Stimulated activated CD4-positive, alpha-beta T cell treated with anti-CD3 and anti-CD28 coated beads, Interleukin-4, amount 100 ng/mL, for 24 hours (primary cell): Measurements from ENCODE around the gene NOP16.

Source experiments
- DNase-seq: peaks from one replicate; pipeline ENCODE4 v3.0.0-alpha.2; 2020

The NOP16 gene

DNA sequence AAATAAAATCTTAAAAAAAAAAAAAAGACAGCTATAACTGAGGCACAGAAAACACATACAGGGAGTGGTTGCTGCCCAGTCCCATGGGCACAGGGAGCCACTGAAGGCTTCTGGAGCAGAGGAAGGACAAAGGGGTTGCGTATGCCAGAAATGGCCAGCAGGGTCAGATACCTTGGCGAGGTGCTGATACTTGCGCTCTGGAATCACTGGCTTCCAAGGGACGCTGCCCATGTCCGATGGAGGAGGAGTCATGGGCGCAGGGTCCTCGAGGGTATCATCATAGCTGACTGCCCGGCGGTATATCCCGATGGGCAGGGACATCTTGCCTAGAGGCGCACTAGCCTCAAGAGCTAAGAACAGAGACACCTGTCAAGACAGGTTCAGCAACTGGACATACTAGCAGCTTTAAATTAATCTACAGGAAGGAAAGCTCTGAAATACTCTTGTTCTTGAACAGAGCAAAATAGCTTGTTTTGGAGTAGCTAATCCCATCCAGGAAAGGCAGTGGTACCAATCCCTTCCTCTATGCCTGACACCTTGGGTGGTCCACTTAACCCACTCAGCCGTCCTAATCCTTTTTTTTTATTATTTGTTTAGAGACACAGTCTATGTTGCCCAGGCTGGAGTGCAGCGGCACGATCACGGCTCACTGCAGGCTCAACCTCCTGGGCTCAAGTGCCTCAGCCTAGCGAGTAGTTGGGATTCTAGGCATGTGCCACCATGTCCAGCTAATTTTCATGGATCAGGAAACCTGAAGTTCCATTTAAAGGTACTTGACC lies 32.8 kb downstream of the NOP16 start:
- no peak for DNase-seq

GRCh38 chr5:176353533-176353932 lies 34.9 kb downstream of the NOP16 start:
- no peak for DNase-seq

- no peak for DNase-seq
Measured at GRCh38 chr5:176352116-176352878, 36.1 kb downstream of the NOP16 start.

- DNase-seq, result no peak
Measured at GRCh38 chr5:176350416-176350815, 38.0 kb downstream of the NOP16 start.

DNA sequence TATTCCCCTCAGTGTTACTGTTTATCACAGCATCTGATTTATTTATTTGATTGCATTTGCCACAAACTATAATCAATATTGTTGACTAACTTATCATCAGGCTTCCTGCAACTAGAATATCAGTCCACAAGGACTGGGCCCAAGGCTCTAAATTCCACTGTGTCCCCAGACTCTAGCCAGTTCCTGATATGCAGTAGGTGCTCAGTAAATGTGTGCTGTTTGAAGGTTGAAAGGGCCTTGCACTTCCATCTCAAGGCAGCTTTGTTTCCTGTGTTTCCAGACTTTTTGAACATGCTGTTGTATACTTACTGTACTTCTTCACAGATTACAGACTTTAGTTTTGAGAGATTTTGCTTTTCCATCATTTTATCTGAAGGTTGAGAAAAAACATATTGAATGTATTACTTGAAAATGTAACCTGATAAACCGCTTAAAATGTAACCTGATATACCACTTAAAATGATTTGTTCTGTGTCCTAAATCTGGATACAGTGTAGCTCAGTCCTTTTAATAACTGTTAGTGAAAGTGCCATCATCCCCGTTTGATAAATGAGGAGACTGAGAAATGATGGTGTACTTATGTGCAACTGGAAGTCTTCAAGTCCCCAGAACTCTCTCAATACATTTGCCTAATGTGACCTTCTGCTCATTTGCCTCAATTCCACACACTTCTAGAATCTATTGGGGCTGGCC lies 45.5 kb downstream of the NOP16 start:
- no peak for DNase-seq

DNA sequence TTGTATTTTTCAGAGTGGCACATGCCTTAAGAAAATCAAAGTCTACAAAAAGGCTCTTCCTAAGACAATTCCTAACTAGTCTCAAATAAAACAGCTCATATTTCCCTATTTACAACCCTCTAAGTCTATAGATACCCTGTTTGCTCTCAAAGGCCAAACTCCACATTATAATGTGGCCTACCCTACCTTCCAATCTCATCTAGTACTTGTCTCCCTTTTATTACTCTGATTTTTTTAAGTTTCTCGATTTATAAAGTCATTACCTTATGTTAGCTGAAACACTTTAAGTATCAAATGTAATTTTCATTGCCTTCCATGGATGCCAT lies 46.3 kb downstream of the NOP16 start:
- no peak for DNase-seq

DNA sequence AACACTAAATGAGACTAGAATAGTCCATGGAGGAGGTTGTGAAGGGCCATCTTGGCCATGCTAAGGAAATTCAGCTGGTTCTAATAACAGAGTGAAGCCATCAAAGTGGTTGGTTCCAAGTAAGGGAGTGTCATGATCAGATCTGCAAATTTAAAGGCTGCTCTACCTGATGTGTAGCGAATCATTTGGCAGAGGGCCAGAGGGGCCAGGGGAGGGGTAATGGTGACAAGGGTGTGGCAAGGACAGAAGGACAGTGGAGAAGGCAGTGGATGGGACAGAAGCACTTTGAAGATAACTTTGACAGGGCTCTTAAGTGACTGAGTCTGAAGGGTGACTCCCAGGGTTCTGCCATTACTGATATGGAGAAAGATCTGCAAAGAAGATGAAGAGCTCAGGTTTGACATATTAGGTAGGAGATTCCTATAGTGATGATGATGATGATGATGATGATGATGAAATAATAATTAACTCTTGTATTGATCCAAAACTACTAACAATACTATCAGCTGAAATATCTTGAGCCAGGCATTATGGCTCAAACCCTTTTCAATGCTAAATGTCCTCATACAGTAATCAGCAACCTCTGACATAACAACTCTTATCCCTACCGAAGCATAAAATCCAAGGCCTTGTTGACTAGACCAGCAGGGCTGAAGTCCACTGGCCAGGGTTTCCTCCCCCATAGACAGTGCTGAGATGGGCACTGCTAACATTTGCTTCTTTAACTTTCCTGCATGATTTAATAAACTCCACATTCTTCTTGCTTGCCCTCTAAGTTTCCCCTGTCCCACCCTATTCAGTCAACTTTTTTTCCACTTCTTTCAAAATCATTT lies 46.9 kb downstream of the NOP16 start:
- no peak for DNase-seq

- DNase-seq, result no peak
Measured at GRCh38 chr5:176339304-176339703, 49.1 kb downstream of the NOP16 start.

- DNase-seq, result no peak
Measured at GRCh38 chr5:176337913-176338312, 50.5 kb downstream of the NOP16 start.

DNA sequence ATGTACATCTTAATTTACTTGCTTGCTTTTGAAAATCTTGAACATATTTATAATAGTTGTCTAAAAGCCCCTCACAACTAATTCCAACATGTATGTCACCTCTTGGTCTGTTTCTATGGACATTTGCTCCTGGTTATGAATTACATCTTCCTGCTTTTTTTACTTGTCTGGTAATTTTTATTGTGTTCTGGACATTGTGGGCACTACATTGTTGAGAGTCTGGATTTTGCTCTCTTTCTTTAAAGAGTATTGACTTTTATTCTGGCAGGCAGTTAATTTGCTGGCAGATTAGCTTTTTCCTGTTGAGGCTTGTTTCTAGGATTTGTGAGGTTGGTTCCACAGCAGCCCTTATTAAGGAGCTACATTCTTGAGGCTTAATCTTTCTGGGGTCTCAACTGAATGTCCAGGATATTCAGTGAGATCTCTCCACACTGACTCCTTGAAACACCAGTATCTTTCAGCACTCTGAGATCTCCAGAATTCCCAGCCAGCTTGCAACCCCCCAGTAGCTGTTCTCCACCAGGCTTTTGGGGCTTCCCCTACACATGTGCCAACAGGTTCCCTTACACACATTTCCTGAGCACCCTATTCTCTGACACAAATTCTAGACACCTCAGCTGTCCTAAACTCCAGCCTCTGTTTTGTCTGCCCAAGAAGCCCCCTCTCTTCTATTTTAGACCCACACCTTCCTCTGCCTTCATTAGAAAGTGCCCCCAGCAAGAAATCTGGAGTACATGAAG lies 54.2 kb downstream of the NOP16 start:
- DNase-seq, result no peak
